Measurements from ENCODE around the gene SLC39A3. TPM values are rescaled to one million over a fixed set of nuclear protein-coding genes. Genes with fewer than 3 reads are reported as not detected.

SLC39A3 gene
- total RNA-seq, 1 experiment from 2014 or later, result 46.6 TPM

DNA sequence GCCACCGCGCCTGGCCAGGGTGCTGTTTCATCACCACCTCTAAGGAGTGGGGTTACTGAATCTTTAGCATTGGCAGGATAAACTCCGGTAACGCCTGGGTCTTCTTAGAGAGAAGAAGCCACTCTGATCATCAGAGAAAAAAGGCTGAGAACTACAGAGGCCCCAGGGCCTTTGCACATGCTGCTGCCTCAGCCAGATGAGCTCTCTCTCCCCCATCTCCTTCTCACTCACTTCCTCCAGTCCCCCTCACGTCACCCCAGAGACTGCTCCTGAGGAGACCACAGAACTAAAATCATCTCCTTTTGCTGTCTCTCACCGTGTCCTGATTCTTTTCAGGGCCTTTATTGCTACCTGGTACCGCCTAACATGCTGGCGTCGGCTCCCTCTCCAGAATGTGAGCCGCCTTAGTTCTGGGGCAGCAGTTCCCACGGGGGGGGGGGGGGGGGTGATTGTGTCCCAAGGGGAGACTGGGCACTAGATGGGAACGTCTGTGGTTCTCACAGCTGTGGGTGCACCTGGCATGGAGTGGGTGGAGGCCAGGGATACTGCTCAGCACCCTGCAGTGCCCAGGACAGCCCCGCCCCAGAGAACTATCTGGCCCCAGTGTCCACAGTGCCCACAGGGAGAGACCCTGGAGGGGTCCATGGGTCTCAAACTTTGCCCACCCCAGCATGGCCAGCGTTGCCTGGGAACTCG is 13.5 kb downstream of the SLC39A3 start:
- Histone ChIP-seq H3K4me1 (ENCODE audit: control insufficient read depth, insufficient read depth, low read length) (peaks cover 13% of the 10 kb centered on the region), H3K36me3 (ENCODE audit: control insufficient read depth, insufficient read depth, low read length) (no peaks in the 10 kb centered on the region), H3K27me3 (ENCODE audit: control insufficient read depth, insufficient read depth, low read length) (no peaks in the 10 kb centered on the region), H3K27ac (ENCODE audit: low read length) (no peak overlapping the region), H3K4me3 (ENCODE audit: low read depth in 2 of 2, low read length in 2 of 2) (no peak overlapping the region), H3K9me3 (ENCODE audit: control insufficient read depth, insufficient read depth, low read depth, low read length) (no peaks in the 10 kb centered on the region)
- TF ChIP-seq POLR2AphosphoS5 (IDR thresholded peaks at IDR 0.05; ENCODE audit: low read depth, low read length) (no peak), TCF7L2 (IDR thresholded peaks at IDR 0.05; ENCODE audit: low read depth, low read length) (no peak), SIN3A (IDR thresholded peaks at IDR 0.05; ENCODE audit: borderline replicate concordance, insufficient read depth, low read depth, low read length) (no peak)
- TF ChIP-seq, protein P1, sequence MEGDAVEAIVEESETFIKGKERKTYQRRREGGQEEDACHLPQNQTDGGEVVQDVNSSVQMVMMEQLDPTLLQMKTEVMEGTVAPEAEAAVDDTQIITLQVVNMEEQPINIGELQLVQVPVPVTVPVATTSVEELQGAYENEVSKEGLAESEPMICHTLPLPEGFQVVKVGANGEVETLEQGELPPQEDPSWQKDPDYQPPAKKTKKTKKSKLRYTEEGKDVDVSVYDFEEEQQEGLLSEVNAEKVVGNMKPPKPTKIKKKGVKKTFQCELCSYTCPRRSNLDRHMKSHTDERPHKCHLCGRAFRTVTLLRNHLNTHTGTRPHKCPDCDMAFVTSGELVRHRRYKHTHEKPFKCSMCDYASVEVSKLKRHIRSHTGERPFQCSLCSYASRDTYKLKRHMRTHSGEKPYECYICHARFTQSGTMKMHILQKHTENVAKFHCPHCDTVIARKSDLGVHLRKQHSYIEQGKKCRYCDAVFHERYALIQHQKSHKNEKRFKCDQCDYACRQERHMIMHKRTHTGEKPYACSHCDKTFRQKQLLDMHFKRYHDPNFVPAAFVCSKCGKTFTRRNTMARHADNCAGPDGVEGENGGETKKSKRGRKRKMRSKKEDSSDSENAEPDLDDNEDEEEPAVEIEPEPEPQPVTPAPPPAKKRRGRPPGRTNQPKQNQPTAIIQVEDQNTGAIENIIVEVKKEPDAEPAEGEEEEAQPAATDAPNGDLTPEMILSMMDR (IDR thresholded peaks at IDR 0.05), result no peak
- TF ChIP-seq, protein P2, sequence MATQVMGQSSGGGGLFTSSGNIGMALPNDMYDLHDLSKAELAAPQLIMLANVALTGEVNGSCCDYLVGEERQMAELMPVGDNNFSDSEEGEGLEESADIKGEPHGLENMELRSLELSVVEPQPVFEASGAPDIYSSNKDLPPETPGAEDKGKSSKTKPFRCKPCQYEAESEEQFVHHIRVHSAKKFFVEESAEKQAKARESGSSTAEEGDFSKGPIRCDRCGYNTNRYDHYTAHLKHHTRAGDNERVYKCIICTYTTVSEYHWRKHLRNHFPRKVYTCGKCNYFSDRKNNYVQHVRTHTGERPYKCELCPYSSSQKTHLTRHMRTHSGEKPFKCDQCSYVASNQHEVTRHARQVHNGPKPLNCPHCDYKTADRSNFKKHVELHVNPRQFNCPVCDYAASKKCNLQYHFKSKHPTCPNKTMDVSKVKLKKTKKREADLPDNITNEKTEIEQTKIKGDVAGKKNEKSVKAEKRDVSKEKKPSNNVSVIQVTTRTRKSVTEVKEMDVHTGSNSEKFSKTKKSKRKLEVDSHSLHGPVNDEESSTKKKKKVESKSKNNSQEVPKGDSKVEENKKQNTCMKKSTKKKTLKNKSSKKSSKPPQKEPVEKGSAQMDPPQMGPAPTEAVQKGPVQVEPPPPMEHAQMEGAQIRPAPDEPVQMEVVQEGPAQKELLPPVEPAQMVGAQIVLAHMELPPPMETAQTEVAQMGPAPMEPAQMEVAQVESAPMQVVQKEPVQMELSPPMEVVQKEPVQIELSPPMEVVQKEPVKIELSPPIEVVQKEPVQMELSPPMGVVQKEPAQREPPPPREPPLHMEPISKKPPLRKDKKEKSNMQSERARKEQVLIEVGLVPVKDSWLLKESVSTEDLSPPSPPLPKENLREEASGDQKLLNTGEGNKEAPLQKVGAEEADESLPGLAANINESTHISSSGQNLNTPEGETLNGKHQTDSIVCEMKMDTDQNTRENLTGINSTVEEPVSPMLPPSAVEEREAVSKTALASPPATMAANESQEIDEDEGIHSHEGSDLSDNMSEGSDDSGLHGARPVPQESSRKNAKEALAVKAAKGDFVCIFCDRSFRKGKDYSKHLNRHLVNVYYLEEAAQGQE (IDR thresholded peaks at IDR 0.05; ENCODE audit: insufficient read depth in 1 of 2, low read depth in 2 of 2, low read length in 1 of 2), result no peak
- no TSS peak for BruUV-seq (replicated peaks)
- ChIA-PET POLR2A (interaction anchor here (0.6 kb wide), 1 partner anchor 72 kb away, joined by 3 read pairs; no protein-coding TSS in a partner anchor), CTCF (no interaction called here)
- no peak for DNase-seq (ENCODE audit: low read depth, low spot score)
- in situ Hi-C loops (cut with HindIII; ENCODE audit: low pct_unique_long_range_greater_than_20kb, low sequenced_read_pairs) (no loop called here), intact Hi-C loops (cut with micrococcal nuclease; ENCODE audit: unreplicated experiment) (no loop called here)
- no peak for ATAC-seq

DNA sequence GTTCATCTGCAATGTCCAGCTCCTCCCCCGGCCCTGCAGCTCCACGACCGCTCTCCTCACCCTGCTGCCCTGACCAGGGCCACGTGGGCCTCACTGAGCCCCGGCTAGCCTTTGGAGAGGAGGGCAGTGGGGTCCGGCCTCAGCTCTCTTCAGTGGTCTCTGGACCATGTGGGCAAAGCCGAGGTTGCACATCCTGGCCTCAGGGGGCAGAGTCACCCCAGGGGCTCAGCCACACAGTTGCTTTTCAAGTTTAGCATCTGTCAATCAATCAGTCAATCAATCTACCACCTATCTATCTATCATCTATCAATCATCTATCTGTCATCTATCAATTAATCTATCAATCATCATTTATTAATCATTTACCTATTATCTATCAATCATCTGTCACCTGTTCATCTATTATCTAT is 15.7 kb downstream of the SLC39A3 start:
- H3K27me3 ChIP-seq (ENCODE audit: control insufficient read depth, insufficient read depth, low read length), result no peaks in the 10 kb centered on the region
- intact Hi-C loops (cut with micrococcal nuclease; ENCODE audit: unreplicated experiment) (no loop called here), in situ Hi-C loops (cut with HindIII; ENCODE audit: low pct_unique_long_range_greater_than_20kb, low sequenced_read_pairs) (no loop called here)
- no peak overlapping the region for H3K27ac ChIP-seq (ENCODE audit: low read length)
- CTCF ChIA-PET, result interaction anchor here (0.6 kb wide), 1 partner anchor 14 kb away, joined by 5 read pairs; no protein-coding TSS in a partner anchor
- no TSS peak for BruUV-seq (replicated peaks)
- POLR2A ChIA-PET, result no interaction called here
- H3K9me3 ChIP-seq (ENCODE audit: control insufficient read depth, insufficient read depth, low read depth, low read length), result no peaks in the 10 kb centered on the region
- H3K4me3 ChIP-seq (ENCODE audit: low read depth in 2 of 2, low read length in 2 of 2), result no peak overlapping the region
- DNase-seq (ENCODE audit: low read depth, low spot score) (no peak), ATAC-seq (no peak)
- peaks cover 15% of the 10 kb centered on the region for H3K4me1 ChIP-seq (ENCODE audit: control insufficient read depth, insufficient read depth, low read length)
- TF ChIP-seq TCF7L2 (IDR thresholded peaks at IDR 0.05; ENCODE audit: low read depth, low read length), result no peak
- TF ChIP-seq POLR2AphosphoS5 (IDR thresholded peaks at IDR 0.05; ENCODE audit: low read depth, low read length), result no peak
- TF ChIP-seq, protein P2 (IDR thresholded peaks at IDR 0.05; ENCODE audit: insufficient read depth in 1 of 2, low read depth in 2 of 2, low read length in 1 of 2), result no peak
- no peak for TF ChIP-seq SIN3A (IDR thresholded peaks at IDR 0.05; ENCODE audit: borderline replicate concordance, insufficient read depth, low read depth, low read length)
- TF ChIP-seq, protein P1 (IDR thresholded peaks at IDR 0.05), result no peak
- H3K36me3 ChIP-seq (ENCODE audit: control insufficient read depth, insufficient read depth, low read length), result no peaks in the 10 kb centered on the region
